Suppressor macrophage (primary cell): ENCODE data around the gene CCDC154.
"Not testable (repeated sequence)": the region's sequence is repeated elsewhere in the genome, so short reads cannot be mapped to it uniquely, and the experiment has no call there.

Experiments used
- DNase-seq, 4 experiments: peaks; one replicate each; pipeline ENCODE4 v3.0.0-alpha.2; 2020 to 2022
- total RNA-seq, 17 experiments: gene quantifications; one replicate each; lab custom pipeline; 2026; ENCODE audit warnings: mixed read lengths in 6 of 17, inconsistent platforms in 3 of 17; lab: John Stamatoyannopoulos, UW

The CCDC154 gene
- 0.17 to 6.4 (median 1.8) reads per million in 17 experiments for total RNA-seq

GRCh38 chr16:1443980-1444729 lies at the start of gene CCDC154:
Gene CCDC154, minus strand, starts transcription at chr16:1444556. Its CDS starts 234 bp downstream, at chr16:1444322.
- no peak for DNase-seq

- DNase-seq = peak; percentile 7 to 55 (median 34)
Observed at GRCh38 chr16:1493746-1494094, 49.4 kb upstream of the CCDC154 start.

- peak; percentile 89 to 97 (median 94) for DNase-seq
Observed at GRCh38 chr16:1492923-1493745, 48.8 kb upstream of the CCDC154 start, which contains the start of gene TELO2. Gene TELO2, plus strand, starts transcription at chr16:1493360. Its CDS starts 922 bp downstream, at chr16:1494282.

- no peak for DNase-seq
Observed at GRCh38 chr16:1492082-1492922, 47.9 kb upstream of the CCDC154 start.

- DNase-seq = no peak
Observed at GRCh38 chr16:1491327-1491726, 47.0 kb upstream of the CCDC154 start.

GRCh38 chr16:1489077-1489476 lies 44.7 kb upstream of the CCDC154 start:
- DNase-seq = no peak

- no peak for DNase-seq
Observed at GRCh38 chr16:1488619-1489018, 44.3 kb upstream of the CCDC154 start, which contains the start of gene PTX4. Gene PTX4, minus strand, starts transcription at chr16:1488944. Its CDS starts 35 bp downstream, at chr16:1488909.

- no peak for DNase-seq
Observed at GRCh38 chr16:1488054-1488601, 43.8 kb upstream of the CCDC154 start.

- no peak for DNase-seq
Observed at GRCh38 chr16:1487395-1488053, 43.2 kb upstream of the CCDC154 start.

GRCh38 chr16:1486551-1487390 lies 42.4 kb upstream of the CCDC154 start:
- no peak for DNase-seq

GRCh38 chr16:1485847-1486496 lies 41.6 kb upstream of the CCDC154 start:
- no peak for DNase-seq

GRCh38 chr16:1481906-1482835 lies 37.8 kb upstream of the CCDC154 start:
- DNase-seq = no peak

GRCh38 chr16:1478937-1479336 lies 34.6 kb upstream of the CCDC154 start:
- not testable (repeated sequence) for DNase-seq

- no peak for DNase-seq
Observed at GRCh38 chr16:1477033-1477432, 32.7 kb upstream of the CCDC154 start.

- DNase-seq = no peak
Observed at GRCh38 chr16:1475552-1476114, 31.3 kb upstream of the CCDC154 start.

GRCh38 chr16:1474796-1475551 lies 30.6 kb upstream of the CCDC154 start, which contains the start of gene CLCN7:
Gene CLCN7, minus strand, starts transcription at chr16:1475028. Its CDS starts 54 bp downstream, at chr16:1474974.
- DNase-seq = peak; percentile 92 to 97 (median 95)

GRCh38 chr16:1474082-1474795 lies 29.9 kb upstream of the CCDC154 start:
- DNase-seq = peak; percentile 13 to 64 (median 26)
